Activated effector memory CD4-positive, alpha-beta T cell treated with anti-CD3 and anti-CD28 coated beads, Interleukin-2, amount 50 U/mL, for 16 hours (primary cell): ENCODE results near the gene CDYL.

ENCODE experiments used
- DNase-seq: peaks from one replicate; pipeline ENCODE4 v3.0.0-alpha.2; 2020

The CDYL gene

GRCh38 chr6:4885341-4885933 lies 109.2 kb downstream of the CDYL start:
- no peak for DNase-seq

GRCh38 chr6:4888841-4889240 lies 112.6 kb downstream of the CDYL start:
- DNase-seq = no peak

- no peak for DNase-seq
These were observed 113.5 kb downstream of the CDYL start for GRCh38 chr6:4889701-4890100.

- DNase-seq = no peak
These were observed 114.0 kb downstream of the CDYL start for GRCh38 chr6:4890191-4890590.

GRCh38 chr6:4890627-4891026 lies 114.4 kb downstream of the CDYL start:
- DNase-seq = no peak

GRCh38 chr6:4891141-4891540 lies 114.9 kb downstream of the CDYL start:
- no peak for DNase-seq

- no peak for DNase-seq
These were observed 116.7 kb downstream of the CDYL start for GRCh38 chr6:4892785-4893485.

GRCh38 chr6:4894049-4894448 lies 117.8 kb downstream of the CDYL start:
- DNase-seq = no peak

- DNase-seq = no peak
These were observed 119.8 kb downstream of the CDYL start for GRCh38 chr6:4895971-4896370.

- no peak for DNase-seq
These were observed 120.2 kb downstream of the CDYL start for GRCh38 chr6:4896401-4896800.

GRCh38 chr6:4899249-4900034 lies 123.2 kb downstream of the CDYL start:
- DNase-seq = no peak

GRCh38 chr6:4901386-4902061 lies 125.3 kb downstream of the CDYL start:
- no peak for DNase-seq

GRCh38 chr6:4902363-4902762 lies 126.2 kb downstream of the CDYL start:
- no peak for DNase-seq

GRCh38 chr6:4903121-4903520 lies 126.9 kb downstream of the CDYL start:
- DNase-seq = no peak

GRCh38 chr6:4903751-4904370 lies 127.7 kb downstream of the CDYL start:
- no peak for DNase-seq

GRCh38 chr6:4904461-4905025 lies 128.3 kb downstream of the CDYL start:
- no peak for DNase-seq

- DNase-seq = no peak
These were observed 129.6 kb downstream of the CDYL start for GRCh38 chr6:4905826-4906225.

- DNase-seq = no peak
These were observed 130.4 kb downstream of the CDYL start for GRCh38 chr6:4906293-4907276.

- DNase-seq = no peak
These were observed 131.4 kb downstream of the CDYL start for GRCh38 chr6:4907602-4908001.

- no peak for DNase-seq
These were observed 131.9 kb downstream of the CDYL start for GRCh38 chr6:4908062-4908461.

GRCh38 chr6:4909063-4909706 lies 133.0 kb downstream of the CDYL start:
- DNase-seq = no peak
